Mammary epithelial cell (primary cell): ENCODE data around the gene SLFN12L.

Experiments used
- CTCF ChIP-seq, 2 donors: IDR thresholded peaks in 1 of 2; conservative IDR thresholded peaks in 1 of 2; 2 replicates each; pipeline ENCODE4 v1.5.1; 2011 to 2012; ENCODE audit warnings: inconsistent platforms in 2 of 2, low read length in 2 of 2, mild to moderate bottlenecking in 2 of 2, control low read depth in 1 of 2, low read depth in 1 of 2; ENCODE audit not compliant: insufficient read depth in 1 of 2; ENCODE audit errors: extremely low read depth in 1 of 2
- EZH2 ChIP-seq: IDR thresholded peaks from 2 replicates; pipeline ENCODE4 v1.6.1; 2012; ENCODE audit warnings: low read length, inconsistent platforms, borderline replicate concordance

GRCh38 chr17:35560703-35561102 is 23.2 kb upstream of the SLFN12L start, which contains the start of gene SLFN14:
- TF ChIP-seq CTCF (conservative IDR thresholded peaks at IDR 0.05 in 1 of 2, IDR thresholded peaks at IDR 0.05 in 1 of 2; ENCODE audit: extremely low read depth in 1 of 2, insufficient read depth in 1 of 2, low read depth in 1 of 2, low read length in 2 of 2) (no peak), EZH2 (no peak)
